Caco-2 (cell line): ENCODE measurements around the gene GPRIN1. TPM values are rescaled to one million over a fixed set of nuclear protein-coding genes. Genes with fewer than 3 reads are reported as not detected.
A peak's percentile ranks its signal among the peaks of the same experiment; 100 is the strongest.

Experiments
- BruUV-seq: library from RNA; stranded (reverse); fragments of 400-500 nt; replicated peaks from 2 replicates; lab custom pipeline; 2021; lab: Mats Ljungman, UMichigan
- CTCF ChIA-PET: fragments of 300-600 bp; sonication (Branson Sonifier 250); formaldehyde crosslinking; loops from one replicate; lab custom pipeline; 2022; ENCODE audit warnings: antibody characterized with exemption; lab: Charles Lee
- POLR2A ChIA-PET: fragments of 300-600 bp; sonication (Branson Sonifier 250); formaldehyde crosslinking; loops from one replicate; lab custom pipeline; 2022; ENCODE audit warnings: antibody characterized with exemption; lab: Charles Lee
- DNase-seq, 2 experiments: peaks; one replicate each; pipeline versions ENCODE4 v3.0.0 to v3.0.0-alpha.2; 2020 to 2022
- H3K27me3 ChIP-seq: replicated peaks from 2 replicates; pipeline ENCODE4 v1.6.0; 2011; ENCODE audit warnings: low read length; ENCODE audit not compliant: control insufficient read depth, insufficient read depth
- H3K36me3 ChIP-seq: 2 replicates; pipeline ENCODE4 v1.5.1; 2011; ENCODE audit warnings: low read length; ENCODE audit not compliant: control insufficient read depth, insufficient read depth
- H3K4me1 ChIP-seq: fragments of 250-450 bp; sonication (Bioruptor Pico); 2 replicates; pipeline ENCODE4 v1.5.1; 2020; ENCODE audit warnings: mild to moderate bottlenecking
- H3K4me3 ChIP-seq: 2 replicates; pipeline ENCODE4 v1.5.1; 2011; ENCODE audit warnings: low read depth, mild to moderate bottlenecking, control low read depth, low read length
- H3K9me3 ChIP-seq: fragments of 250-450 bp; sonication (Bioruptor Pico); 2 replicates; pipeline ENCODE4 v1.5.1; 2020; ENCODE audit warnings: mild to moderate bottlenecking, moderate library complexity
- H3K27ac Mint-ChIP-seq: one replicate; pipeline ENCODE4 v1.8.0; 2022; ENCODE audit warnings: mixed read lengths; ENCODE audit not compliant: unreplicated experiment
- H3K27me3 Mint-ChIP-seq: one replicate; pipeline ENCODE4 v1.8.0; 2022; ENCODE audit warnings: mixed read lengths; ENCODE audit not compliant: insufficient read depth, unreplicated experiment
- H3K36me3 Mint-ChIP-seq: one replicate; pipeline ENCODE4 v1.8.0; 2022; ENCODE audit warnings: mild to moderate bottlenecking, mixed read lengths; ENCODE audit not compliant: insufficient read depth, unreplicated experiment
- H3K4me1 Mint-ChIP-seq: one replicate; pipeline ENCODE4 v1.8.0; 2022; ENCODE audit warnings: low read depth, mixed read lengths; ENCODE audit not compliant: unreplicated experiment
- H3K4me3 Mint-ChIP-seq: one replicate; pipeline ENCODE4 v1.8.0; 2022; ENCODE audit warnings: mild to moderate bottlenecking, moderate library complexity, mixed read lengths; ENCODE audit not compliant: unreplicated experiment
- H3K9me3 Mint-ChIP-seq: one replicate; pipeline ENCODE4 v1.8.0; 2022; ENCODE audit warnings: mixed read lengths; ENCODE audit not compliant: unreplicated experiment
- intact Hi-C: fragments of 100-400 bp; cut with micrococcal nuclease; formaldehyde crosslinking; loops from one replicate; pipeline ENCODE4 v1.10.0; 2022; ENCODE audit not compliant: unreplicated experiment
- total RNA-seq: library from RNA; stranded (reverse); gene quantifications from 2 replicates; pipeline ENCODE4 v1.2.3, GENCODE V29; 2022
- TF ChIP-seq, protein P1 (sequence below), 2 experiments: fragments of 200-600 bp in 1 of 2; IDR thresholded peaks; 1 replicate in 1 of 2; 2 replicates in 1 of 2; pipeline versions ENCODE4 v1.5.1 to v1.8.0; 2011 to 2022; ENCODE audit warnings: antibody characterized with exemption in 1 of 2, control low read depth in 1 of 2, inconsistent platforms in 1 of 2, low read depth in 1 of 2, low read length in 1 of 2, mild to moderate bottlenecking in 1 of 2, moderate library complexity in 1 of 2; ENCODE audit not compliant: insufficient read depth in 1 of 2, severe bottlenecking in 1 of 2, unreplicated experiment in 1 of 2

GPRIN1 gene
- total RNA-seq, 1 experiment from 2014 or later = 3.9 TPM

DNA sequence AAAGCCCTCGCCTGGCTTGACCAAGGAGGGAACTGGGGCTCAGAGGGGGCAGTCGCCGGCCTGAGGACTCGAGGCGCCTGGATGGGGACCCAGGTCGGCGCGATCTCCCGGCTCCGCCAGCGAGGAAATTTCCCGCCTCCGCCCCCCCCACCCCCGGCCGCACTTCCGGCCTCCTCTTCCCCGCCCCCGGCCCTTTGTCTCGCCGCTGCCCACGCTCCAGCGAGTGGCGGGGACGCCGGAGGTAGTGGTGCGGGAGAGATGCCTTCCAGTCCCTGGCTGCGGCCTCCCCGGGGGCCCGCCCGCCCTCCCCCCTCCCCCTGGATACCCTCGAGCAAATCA lies 448 bp upstream of the GPRIN1 start:
- no peak for DNase-seq
- Mint-ChIP-seq H3K36me3 (peaks cover 9% of the 10 kb centered on the region), H3K27ac (no peak overlapping the region), H3K4me1 (peaks cover 8% of the 10 kb centered on the region), H3K9me3 (no peaks in the 10 kb centered on the region), H3K27me3 (peaks cover 13% of the 10 kb centered on the region), H3K4me3 (peak overlapping the region; percentile 65)
- BruUV-seq = no TSS peak
- ChIA-PET POLR2A (no interaction called here), CTCF (no interaction called here)
- no peaks in the 10 kb centered on the region for H3K9me3 ChIP-seq
- intact Hi-C loops = no loop called here
- no peaks in the 10 kb centered on the region for H3K36me3 ChIP-seq
- H3K4me3 ChIP-seq = peak overlapping the region; percentile 60
- H3K4me1 ChIP-seq = 0 out of 2 replicates have a peak, but pooled peaks cover 6% of the 10 kb centered on the region
- no peaks in the 10 kb centered on the region for H3K27me3 ChIP-seq
- TF ChIP-seq, protein P1, sequence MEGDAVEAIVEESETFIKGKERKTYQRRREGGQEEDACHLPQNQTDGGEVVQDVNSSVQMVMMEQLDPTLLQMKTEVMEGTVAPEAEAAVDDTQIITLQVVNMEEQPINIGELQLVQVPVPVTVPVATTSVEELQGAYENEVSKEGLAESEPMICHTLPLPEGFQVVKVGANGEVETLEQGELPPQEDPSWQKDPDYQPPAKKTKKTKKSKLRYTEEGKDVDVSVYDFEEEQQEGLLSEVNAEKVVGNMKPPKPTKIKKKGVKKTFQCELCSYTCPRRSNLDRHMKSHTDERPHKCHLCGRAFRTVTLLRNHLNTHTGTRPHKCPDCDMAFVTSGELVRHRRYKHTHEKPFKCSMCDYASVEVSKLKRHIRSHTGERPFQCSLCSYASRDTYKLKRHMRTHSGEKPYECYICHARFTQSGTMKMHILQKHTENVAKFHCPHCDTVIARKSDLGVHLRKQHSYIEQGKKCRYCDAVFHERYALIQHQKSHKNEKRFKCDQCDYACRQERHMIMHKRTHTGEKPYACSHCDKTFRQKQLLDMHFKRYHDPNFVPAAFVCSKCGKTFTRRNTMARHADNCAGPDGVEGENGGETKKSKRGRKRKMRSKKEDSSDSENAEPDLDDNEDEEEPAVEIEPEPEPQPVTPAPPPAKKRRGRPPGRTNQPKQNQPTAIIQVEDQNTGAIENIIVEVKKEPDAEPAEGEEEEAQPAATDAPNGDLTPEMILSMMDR (IDR thresholded peaks at IDR 0.05; ENCODE audit: insufficient read depth in 1 of 2, low read depth in 1 of 2, low read length in 1 of 2, severe bottlenecking in 1 of 2, unreplicated experiment in 1 of 2) = no peak

DNA sequence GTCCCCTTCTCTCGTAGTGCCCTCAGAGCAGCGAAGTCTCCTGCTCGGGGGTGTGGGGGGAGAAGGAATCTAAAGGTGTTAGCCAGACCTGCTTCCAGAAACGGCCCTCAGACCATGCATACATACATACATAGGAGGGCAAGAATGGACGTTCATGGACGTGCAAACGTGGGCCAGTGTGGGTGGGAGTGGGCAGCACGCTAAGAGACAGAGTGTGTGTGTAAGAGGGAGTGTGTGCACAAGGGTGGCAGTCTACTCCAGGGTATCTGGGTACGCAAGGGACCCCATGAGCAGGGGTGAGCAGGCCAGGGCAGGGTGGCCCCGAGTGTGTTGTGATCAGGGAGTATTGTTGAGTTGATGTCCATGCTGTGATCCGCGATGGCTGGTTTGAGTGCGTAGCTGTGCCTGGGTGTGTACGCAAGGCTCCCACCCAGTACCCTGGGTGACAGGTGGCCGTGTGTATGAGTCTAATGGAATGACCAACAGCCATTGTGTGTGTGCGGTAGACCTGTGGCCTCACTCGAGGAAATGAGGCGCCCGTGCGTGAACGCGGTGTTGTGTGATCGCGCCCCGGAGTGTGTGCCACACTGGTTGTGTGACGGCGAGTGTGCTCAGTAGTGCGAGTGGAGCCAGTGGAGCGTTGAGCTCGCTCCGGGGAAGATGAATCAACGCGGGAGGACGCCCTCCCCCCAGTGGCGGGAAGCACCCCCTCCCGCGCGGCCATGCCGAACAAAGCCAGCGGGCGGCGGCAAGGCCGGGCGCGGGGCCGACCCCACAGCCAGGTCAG lies 826 bp downstream of the GPRIN1 start:
- Mint-ChIP-seq H3K27me3 (peaks cover 7% of the 10 kb centered on the region), H3K27ac (no peak overlapping the region), H3K4me3 (peak overlapping the region; percentile 83), H3K9me3 (no peaks in the 10 kb centered on the region), H3K4me1 (peaks cover 8% of the 10 kb centered on the region), H3K36me3 (peaks cover 9% of the 10 kb centered on the region)
- Histone ChIP-seq H3K27me3 (no peaks in the 10 kb centered on the region), H3K4me3 (peak overlapping the region; percentile 60), H3K36me3 (no peaks in the 10 kb centered on the region), H3K4me1 (0 out of 2 replicates have a peak, but pooled peaks cover 6% of the 10 kb centered on the region), H3K9me3 (no peaks in the 10 kb centered on the region)
- ChIA-PET CTCF (no interaction called here), POLR2A (no interaction called here)
- TF ChIP-seq, protein P1 (IDR thresholded peaks at IDR 0.05; ENCODE audit: insufficient read depth in 1 of 2, low read depth in 1 of 2, low read length in 1 of 2, severe bottlenecking in 1 of 2, unreplicated experiment in 1 of 2) = no peak
- no peak for DNase-seq
- no TSS peak for BruUV-seq
- intact Hi-C loops = no loop called here

DNA sequence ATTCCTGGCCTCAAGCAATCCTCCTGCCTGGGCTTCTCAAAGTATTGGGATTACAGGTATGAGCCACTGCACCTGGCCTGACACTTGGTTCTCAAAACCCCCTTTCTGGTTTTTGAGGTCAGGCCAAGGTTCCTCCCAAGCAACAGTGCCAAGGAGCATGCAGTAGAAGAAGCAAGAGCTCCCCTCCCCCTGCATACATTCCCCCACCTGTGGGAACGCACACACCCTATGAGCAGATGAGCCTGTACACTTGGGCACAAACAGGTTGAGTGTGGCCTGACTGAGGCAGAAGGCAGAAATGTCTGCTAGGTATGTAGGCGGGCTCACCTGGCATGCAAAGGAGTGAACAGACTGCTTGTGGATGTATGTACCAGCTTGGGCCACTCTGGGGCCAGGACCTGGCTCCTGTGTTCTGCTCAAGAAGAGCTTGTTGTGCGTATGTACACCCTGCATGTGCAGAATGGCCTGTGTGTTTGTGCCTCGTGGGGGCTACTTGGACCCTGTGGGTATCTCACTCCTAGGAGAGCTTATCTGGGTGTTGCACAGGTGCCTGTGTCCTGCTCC lies 1.7 kb downstream of the GPRIN1 start:
- peaks cover 11% of the 10 kb centered on the region for H3K4me1 Mint-ChIP-seq
- CTCF ChIA-PET = no interaction called here
- H3K27me3 ChIP-seq = no peaks in the 10 kb centered on the region
- no peak for DNase-seq
- peaks cover 9% of the 10 kb centered on the region for H3K36me3 Mint-ChIP-seq
- H3K27me3 Mint-ChIP-seq = peaks cover 5% of the 10 kb centered on the region
- intact Hi-C loops = no loop called here
- no peak overlapping the region for H3K27ac Mint-ChIP-seq
- TF ChIP-seq, protein P1 (IDR thresholded peaks at IDR 0.05; ENCODE audit: insufficient read depth in 1 of 2, low read depth in 1 of 2, low read length in 1 of 2, severe bottlenecking in 1 of 2, unreplicated experiment in 1 of 2) = no peak
- H3K9me3 Mint-ChIP-seq = no peaks in the 10 kb centered on the region
- POLR2A ChIA-PET = no interaction called here
- H3K36me3 ChIP-seq = no peaks in the 10 kb centered on the region
- H3K4me1 ChIP-seq = 0 out of 2 replicates have a peak, but pooled peaks cover 8% of the 10 kb centered on the region
- BruUV-seq = no TSS peak
- H3K4me3 Mint-ChIP-seq = no peak overlapping the region
- H3K4me3 ChIP-seq = no peak overlapping the region
- no peaks in the 10 kb centered on the region for H3K9me3 ChIP-seq
